MM.1S (cell line): ENCODE measurements around the gene SDHAF1.

ENCODE experiments used
- EZH2 ChIP-seq: fragments of 300-600 bp; sonication (generic); optimal IDR thresholded peaks from 2 replicates; pipeline ENCODE3; 2017; ENCODE audit warnings: low read depth, mild to moderate bottlenecking, antibody characterized with exemption, low read length, mixed read lengths
- TF ChIP-seq, protein P1 (sequence below): fragments of 300-600 bp; sonication (generic); IDR thresholded peaks from 2 replicates; pipeline ENCODE4 v1.5.1; 2016; ENCODE audit warnings: antibody characterized with exemption, low read length, mixed read lengths

DNA sequence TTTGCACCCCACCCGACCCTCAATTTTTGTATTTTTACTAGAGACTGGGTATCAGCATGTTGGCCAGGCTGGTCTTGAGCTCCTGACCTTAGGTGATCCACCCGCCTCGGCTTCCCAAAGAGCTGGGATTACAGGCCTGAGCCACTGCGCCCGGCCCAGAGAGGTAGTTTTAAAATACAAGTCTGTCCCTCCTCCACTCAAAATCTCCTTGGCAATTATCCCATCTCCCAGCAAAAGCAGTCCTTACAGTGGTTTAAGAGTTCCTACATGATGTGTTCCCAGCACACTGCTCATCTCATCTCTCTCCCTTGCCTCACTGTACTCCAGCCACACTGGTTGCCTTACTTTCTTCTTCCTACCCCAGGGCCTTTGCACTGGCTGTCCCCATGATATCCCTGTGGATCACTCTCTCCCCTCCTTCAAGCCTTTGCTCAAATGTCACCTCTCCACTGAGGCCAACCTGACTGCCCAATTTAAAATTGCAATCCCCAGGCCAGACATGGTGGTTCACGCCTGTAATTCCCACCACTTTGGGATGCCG, 34.5 kb upstream of the SDHAF1 start:
- no peak for TF ChIP-seq EZH2
- TF ChIP-seq, protein P1, sequence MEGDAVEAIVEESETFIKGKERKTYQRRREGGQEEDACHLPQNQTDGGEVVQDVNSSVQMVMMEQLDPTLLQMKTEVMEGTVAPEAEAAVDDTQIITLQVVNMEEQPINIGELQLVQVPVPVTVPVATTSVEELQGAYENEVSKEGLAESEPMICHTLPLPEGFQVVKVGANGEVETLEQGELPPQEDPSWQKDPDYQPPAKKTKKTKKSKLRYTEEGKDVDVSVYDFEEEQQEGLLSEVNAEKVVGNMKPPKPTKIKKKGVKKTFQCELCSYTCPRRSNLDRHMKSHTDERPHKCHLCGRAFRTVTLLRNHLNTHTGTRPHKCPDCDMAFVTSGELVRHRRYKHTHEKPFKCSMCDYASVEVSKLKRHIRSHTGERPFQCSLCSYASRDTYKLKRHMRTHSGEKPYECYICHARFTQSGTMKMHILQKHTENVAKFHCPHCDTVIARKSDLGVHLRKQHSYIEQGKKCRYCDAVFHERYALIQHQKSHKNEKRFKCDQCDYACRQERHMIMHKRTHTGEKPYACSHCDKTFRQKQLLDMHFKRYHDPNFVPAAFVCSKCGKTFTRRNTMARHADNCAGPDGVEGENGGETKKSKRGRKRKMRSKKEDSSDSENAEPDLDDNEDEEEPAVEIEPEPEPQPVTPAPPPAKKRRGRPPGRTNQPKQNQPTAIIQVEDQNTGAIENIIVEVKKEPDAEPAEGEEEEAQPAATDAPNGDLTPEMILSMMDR = no peak
